HFF-Myc (cell line): ENCODE data around the gene BLNK.

Experiments
- DNase-seq: peaks from one replicate; pipeline ENCODE4 v3.0.0-alpha.2; 2011; ENCODE audit warnings: low read depth; ENCODE audit errors: extremely low read depth
- H3K4me3 ChIP-seq: replicated peaks from 2 replicates; pipeline ENCODE4 v1.5.1; 2011; ENCODE audit warnings: low read depth, mild to moderate bottlenecking, control low read depth, low read length
- TF ChIP-seq, protein P1 (sequence below): IDR thresholded peaks from 2 replicates; pipeline ENCODE4 v1.5.1; 2012; ENCODE audit warnings: mild to moderate bottlenecking, low read depth, low read length, control low read depth; ENCODE audit errors: missing control alignments

Gene BLNK

DNA sequence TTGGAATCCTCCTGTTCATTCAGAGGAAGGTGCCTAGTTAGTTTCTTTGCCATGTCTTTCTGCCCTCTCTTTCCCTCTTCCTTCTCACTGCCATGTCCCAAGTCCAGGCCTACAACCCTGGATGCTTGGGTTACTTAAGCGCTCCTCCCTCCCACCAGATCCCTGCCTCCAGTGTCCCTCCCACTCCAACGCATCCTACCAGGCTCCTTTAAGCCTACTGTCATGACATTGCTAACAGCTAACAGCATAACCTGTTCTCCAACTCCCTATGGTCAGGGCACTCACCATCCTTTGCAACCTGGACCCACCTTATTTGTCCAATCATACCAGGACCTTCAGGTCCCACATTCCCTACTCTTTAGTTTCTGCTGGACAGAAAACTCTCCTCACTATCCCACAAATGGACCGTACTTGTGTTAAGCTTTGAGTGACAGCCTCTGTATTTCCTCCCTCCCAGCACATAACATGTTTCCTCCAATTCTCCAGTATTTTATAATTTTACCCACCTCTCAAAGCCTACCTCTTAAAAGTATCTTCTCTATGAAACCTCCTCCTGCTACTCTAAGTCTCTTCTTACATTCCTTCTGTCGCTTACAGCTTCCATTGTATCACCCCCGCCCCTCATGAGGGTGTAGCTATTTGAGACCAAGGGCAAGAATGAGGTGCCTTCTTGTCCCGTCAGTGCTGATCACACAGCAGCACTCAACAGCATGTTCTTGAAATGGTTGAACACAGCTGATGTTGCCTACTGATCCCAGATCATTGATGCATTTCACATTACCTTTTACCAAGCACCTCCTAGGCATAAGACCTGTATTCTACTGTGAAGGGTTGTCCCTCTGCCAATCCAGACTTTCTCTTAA lies 1.7 kb downstream of the BLNK start:
- DNase-seq, result no peak
- no peak overlapping the region for H3K4me3 ChIP-seq
- TF ChIP-seq, protein P1, sequence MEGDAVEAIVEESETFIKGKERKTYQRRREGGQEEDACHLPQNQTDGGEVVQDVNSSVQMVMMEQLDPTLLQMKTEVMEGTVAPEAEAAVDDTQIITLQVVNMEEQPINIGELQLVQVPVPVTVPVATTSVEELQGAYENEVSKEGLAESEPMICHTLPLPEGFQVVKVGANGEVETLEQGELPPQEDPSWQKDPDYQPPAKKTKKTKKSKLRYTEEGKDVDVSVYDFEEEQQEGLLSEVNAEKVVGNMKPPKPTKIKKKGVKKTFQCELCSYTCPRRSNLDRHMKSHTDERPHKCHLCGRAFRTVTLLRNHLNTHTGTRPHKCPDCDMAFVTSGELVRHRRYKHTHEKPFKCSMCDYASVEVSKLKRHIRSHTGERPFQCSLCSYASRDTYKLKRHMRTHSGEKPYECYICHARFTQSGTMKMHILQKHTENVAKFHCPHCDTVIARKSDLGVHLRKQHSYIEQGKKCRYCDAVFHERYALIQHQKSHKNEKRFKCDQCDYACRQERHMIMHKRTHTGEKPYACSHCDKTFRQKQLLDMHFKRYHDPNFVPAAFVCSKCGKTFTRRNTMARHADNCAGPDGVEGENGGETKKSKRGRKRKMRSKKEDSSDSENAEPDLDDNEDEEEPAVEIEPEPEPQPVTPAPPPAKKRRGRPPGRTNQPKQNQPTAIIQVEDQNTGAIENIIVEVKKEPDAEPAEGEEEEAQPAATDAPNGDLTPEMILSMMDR, result no peak

DNA sequence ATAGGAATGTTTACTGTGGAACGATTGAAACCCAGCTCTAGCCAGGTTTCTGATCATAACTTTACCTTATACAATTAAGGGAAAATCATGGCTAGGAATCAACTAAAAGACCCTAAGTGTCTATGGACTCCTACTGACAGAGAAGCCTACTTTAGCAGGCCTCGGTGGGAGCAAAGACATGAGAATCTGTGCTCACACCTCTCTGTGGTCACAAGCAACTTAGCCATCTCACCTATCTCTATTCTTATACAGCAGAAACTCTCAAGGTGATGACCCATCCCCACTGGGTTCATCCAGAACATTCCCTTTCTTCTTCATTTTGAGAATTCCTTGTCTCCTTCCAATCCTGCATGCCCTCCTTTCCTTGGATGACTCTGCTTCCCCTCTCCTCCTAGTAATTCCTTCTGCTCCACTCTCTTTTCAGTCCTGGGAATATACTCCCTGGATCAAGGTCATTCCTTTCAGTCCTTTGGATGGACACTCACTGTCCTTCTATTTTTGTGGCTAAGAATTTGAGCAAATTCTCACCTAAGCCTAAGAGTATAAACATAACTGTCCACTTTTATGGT lies 2.9 kb downstream of the BLNK start:
- no peak overlapping the region for H3K4me3 ChIP-seq
- DNase-seq, result no peak
- TF ChIP-seq, protein P1, result no peak

DNA sequence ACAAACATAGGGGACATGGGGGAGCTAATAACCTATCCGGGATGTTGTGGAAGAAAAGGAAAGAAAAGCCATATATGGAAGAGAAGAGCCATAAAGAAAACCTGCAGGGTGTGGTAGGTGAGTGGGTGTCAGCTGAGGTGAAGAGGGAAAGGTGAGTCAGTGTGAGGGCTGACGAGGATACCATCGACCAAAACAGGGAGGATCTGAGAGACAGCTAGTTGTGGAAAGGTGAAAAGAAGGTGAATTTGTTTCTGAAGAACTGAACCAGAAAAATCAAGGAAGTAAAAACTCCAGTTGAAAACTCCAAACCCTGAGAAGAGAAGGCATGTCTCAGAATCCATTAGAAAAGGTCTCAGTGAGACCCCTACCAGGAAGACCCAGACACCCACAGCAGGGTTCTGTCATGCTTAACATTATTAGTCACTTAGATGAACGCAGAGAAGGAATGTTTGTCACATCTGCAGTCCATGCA lies 4.1 kb downstream of the BLNK start:
- TF ChIP-seq, protein P1, result no peak
- H3K4me3 ChIP-seq, result no peak overlapping the region
- DNase-seq, result no peak

DNA sequence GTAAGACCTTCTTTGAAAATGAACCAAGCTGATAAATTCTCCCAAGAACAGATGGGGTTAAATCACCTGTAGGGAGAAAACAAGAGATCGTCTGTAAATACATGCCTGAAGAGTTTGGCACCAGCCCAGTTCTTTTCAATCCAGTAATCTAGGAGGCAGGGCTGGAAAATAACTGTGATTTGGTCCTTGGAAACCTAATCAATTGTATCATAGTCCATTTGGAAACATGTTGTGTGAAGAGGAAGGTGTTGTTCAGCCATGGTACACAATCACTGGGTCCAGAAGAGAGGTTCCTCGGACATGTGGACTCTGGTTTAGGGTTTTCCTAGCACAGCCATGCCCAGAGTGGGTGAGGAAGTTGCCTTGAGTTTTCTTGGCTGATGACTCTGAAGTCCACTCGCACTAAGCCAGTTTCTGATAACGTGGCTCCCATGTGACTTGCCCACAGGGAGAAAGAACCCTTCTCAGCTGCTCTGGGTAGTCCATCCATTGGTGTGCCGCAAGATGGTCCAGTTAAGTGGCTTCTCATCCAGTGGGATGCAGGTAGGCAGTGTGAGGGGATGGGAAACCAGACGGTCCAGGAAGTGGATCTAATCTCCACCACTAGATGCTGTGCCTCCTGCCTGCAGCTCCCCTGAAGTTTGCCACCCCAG lies 5.1 kb downstream of the BLNK start:
- TF ChIP-seq, protein P1, result no peak
- no peak overlapping the region for H3K4me3 ChIP-seq
- no peak for DNase-seq

DNA sequence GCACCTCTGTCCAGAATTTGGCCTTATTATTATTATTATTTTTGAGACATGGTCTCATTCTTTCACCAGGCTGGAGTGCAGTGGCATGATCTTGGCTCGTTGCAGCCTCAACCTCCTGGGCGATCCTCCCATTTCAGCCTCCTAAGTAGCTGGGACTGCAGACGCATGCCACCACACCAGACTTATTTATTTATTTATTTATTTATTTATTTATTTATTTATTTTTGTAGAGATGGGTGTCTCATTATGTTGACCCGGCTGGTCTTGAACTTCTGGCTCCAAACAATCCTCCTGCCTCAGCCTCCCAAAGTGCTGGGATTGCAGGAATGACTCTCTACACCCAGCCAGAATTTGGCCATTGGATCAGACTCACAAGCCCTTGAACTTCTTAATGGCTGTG lies 6.4 kb downstream of the BLNK start:
- TF ChIP-seq, protein P1, result no peak
- no peak overlapping the region for H3K4me3 ChIP-seq
- DNase-seq, result no peak

DNA sequence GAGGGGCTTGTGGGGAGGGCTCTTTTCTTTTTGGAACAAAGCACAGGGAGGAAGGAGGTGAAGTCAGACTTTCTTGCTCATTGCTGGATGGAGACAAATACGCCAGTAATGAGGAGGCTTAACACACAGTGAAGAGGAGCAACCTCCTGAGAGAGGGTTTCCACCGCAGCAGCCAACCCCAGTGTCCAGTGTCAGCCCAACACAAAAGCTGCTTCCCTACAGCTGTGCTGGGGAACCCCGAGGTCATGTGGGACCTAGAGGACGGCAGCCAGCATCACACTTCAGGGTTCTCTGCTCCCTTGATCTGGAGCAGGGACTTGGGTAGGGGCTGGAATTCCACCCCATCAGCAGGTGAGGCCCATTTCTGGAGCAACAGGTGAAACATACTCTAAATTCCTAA lies 7.7 kb downstream of the BLNK start:
- no peak for DNase-seq
- H3K4me3 ChIP-seq, result no peak overlapping the region
- TF ChIP-seq, protein P1, result no peak
